Upper lobe of left lung (tissue), 4 donors: ENCODE results near the gene GALNT11.

ENCODE experiments used
- CTCF ChIP-seq, 6 experiments: fragments of 450-650 bp in 4 of 6; fragments of 200-600 bp in 2 of 6; sonication (generic) in 2 of 6; IDR thresholded peaks; one replicate each; pipeline ENCODE4 v1.5.1; 2016 to 2019; ENCODE audit warnings: antibody characterized with exemption in 6 of 6
- POLR2AphosphoS5 ChIP-seq, 2 donors: sonication (generic); formaldehyde crosslinking; IDR thresholded peaks; one replicate each; pipeline ENCODE4 v1.5.1; 2017; ENCODE audit warnings: antibody characterized with exemption in 2 of 2

- no peak for TF ChIP-seq CTCF (IDR thresholded peaks at IDR 0.05)
- TF ChIP-seq POLR2AphosphoS5 (IDR thresholded peaks at IDR 0.05) = no peak
Observed at GRCh38 chr7:152161171-152161570, 135.7 kb downstream of the GALNT11 start.
